Activated CD4-positive, alpha-beta memory T cell treated with anti-CD3 and anti-CD28 coated beads for 36 hours (primary cell): ENCODE data around the gene TTLL8. TPM values are rescaled to one million over a fixed set of nuclear protein-coding genes. Genes with fewer than 3 reads are reported as not detected.
"Not testable (repeated sequence)": the region's sequence is repeated elsewhere in the genome, so short reads cannot be mapped to it uniquely, and the experiment has no call there.

Source experiments
- CTCF ChIA-PET: fragments of 350-600 bp; sonication (Branson Sonifier 250); formaldehyde crosslinking; loops from one replicate; lab custom pipeline; 2021; ENCODE audit warnings: antibody characterized with exemption, inconsistent platforms; lab: Charles Lee
- POLR2A ChIA-PET: fragments of 350-600 bp; sonication (Branson Sonifier 250); formaldehyde crosslinking; loops from one replicate; lab custom pipeline; 2021; ENCODE audit warnings: antibody characterized with exemption; lab: Charles Lee
- DNase-seq: peaks from one replicate; pipeline ENCODE4 v3.0.0-alpha.2; 2020
- H3K27ac Mint-ChIP-seq: one replicate; pipeline ENCODE4 v1.8.0; 2021; ENCODE audit warnings: mixed read lengths
- H3K27me3 Mint-ChIP-seq: one replicate; pipeline ENCODE4 v1.8.0; 2021; ENCODE audit warnings: mixed read lengths
- H3K36me3 Mint-ChIP-seq: one replicate; pipeline ENCODE4 v1.8.0; 2021; ENCODE audit warnings: mixed read lengths
- H3K4me1 Mint-ChIP-seq: one replicate; pipeline ENCODE4 v1.8.0; 2021; ENCODE audit warnings: low read depth, mixed read lengths
- H3K4me3 Mint-ChIP-seq: one replicate; pipeline ENCODE4 v1.8.0; 2021; ENCODE audit warnings: mild to moderate bottlenecking, mixed read lengths
- H3K9me3 Mint-ChIP-seq: one replicate; pipeline ENCODE4 v1.8.0; 2021; ENCODE audit warnings: mixed read lengths
- intact Hi-C: fragments of 100-400 bp; cut with micrococcal nuclease; formaldehyde crosslinking; loops from one replicate; pipeline ENCODE4 v1.15.1; 2023
- total RNA-seq, 2 experiments: library from RNA; stranded (reverse); gene quantifications; one replicate each; pipeline ENCODE4 v1.2.3, GENCODE V29; 2021

The TTLL8 gene
- total RNA-seq, 2 experiments from 2014 or later, result not detected

DNA sequence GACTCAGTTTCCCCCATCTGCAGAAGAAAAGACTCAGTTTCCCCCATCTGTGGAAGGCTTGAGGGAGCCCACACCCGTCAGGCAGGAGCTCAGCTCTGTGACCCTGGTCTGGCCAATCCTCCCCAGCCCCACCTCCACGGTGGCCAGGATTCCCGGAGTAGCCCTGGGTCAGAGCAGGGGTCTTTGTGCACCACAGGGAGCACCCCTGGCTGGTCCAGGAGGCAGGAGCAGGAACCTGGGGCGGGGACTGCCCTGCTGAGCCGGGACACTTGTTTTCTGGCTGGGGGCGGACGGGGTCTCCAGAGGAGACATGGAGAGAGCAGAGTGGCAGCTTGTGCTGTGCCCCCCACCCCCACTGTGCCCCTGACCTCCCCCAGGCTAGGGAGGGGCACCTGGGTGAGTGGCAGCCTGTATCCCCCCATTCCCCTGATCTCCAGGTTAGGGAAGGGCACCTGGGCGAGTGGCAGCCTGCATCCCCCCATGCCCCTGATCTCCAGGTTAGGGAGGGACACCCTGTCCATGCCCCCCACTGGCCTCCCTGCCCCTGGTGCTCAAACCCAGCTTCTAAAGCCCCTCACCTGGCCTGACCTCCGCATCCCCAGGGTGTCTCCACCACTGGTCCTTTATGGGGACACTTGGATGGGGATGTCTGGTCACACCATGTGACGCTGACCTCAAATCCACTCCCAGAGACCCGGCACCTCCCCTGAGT lies 64.3 kb downstream of the TTLL8 start:
- DNase-seq, result no peak
- Mint-ChIP-seq H3K27me3 (peaks cover 6% of the 10 kb centered on the region), H3K4me1 (peaks cover 6% of the 10 kb centered on the region), H3K27ac (no peak overlapping the region), H3K4me3 (no peak overlapping the region), H3K9me3 (peaks cover 19% of the 10 kb centered on the region), H3K36me3 (peaks cover 6% of the 10 kb centered on the region)
- intact Hi-C loops, result loop anchor here (1.0 kb wide), 2 partner anchors 36 to 63 kb away; no protein-coding TSS in a partner anchor
- ChIA-PET POLR2A (interaction anchor here (0.7 to 1.2 kb wide), 3 partner anchors 11 to 63 kb away, joined by 3 read pairs; no protein-coding TSS in a partner anchor), CTCF (interaction anchor here (0.6 to 8.7 kb wide), 18 partner anchors 9 to 226 kb away, joined by 3 to 119 read pairs (median 6); partner anchors contain the start of gene IL17REL)

DNA sequence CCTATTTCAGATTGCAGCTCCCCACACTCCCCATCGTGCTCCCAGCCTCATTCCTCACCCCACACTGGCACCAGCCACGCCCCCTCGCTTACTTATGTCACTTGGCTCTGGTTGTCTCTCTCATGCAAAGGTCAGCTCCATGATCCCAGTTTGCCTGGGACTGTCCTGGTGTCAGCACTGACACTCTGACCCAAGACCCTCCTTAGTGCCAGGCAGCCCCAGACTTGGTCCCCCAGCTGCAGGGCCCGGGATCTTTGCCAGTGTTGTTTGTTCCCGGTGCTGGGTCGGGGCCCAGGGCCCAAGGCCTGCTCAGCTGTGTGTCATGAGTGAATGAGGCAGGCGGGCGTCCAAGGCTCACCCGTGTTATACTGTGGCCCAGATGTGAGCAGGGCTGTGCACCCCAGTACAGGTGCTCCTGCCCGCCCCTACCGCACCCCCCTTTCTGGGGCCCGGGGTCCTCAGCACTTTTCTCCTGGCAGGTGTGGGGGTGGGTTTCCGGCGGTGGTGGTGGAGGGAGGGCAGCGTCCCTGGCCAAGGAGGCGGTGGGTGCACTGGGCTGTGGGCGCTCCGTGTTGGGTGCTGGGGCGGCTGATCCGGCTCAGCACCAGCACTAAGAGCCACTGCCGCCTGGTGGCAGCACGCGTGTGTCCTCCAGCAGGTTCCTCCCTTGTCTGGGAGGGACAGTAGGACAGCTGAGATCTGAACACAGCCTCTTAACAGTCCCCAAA lies 65.0 kb downstream of the TTLL8 start:
- intact Hi-C loops, result loop anchor here (1.0 kb wide), 2 partner anchors 37 to 62 kb away; no protein-coding TSS in a partner anchor
- peak; percentile 83 for DNase-seq
- peaks cover 4% of the 10 kb centered on the region for H3K4me1 Mint-ChIP-seq
- H3K27me3 Mint-ChIP-seq, result no peaks in the 10 kb centered on the region
- ChIA-PET CTCF (interaction anchor here (0.6 to 8.7 kb wide), 21 partner anchors 9 to 226 kb away, joined by 3 to 119 read pairs (median 5); partner anchors contain the start of gene IL17REL), POLR2A (interaction anchor here (0.7 to 0.8 kb wide), 2 partner anchors 11 to 62 kb away, joined by 3 read pairs; no protein-coding TSS in a partner anchor)
- H3K36me3 Mint-ChIP-seq, result peaks cover 6% of the 10 kb centered on the region
- peak overlapping the region; percentile 6 for H3K27ac Mint-ChIP-seq
- no peak overlapping the region for H3K4me3 Mint-ChIP-seq
- H3K9me3 Mint-ChIP-seq, result peaks cover 19% of the 10 kb centered on the region

DNA sequence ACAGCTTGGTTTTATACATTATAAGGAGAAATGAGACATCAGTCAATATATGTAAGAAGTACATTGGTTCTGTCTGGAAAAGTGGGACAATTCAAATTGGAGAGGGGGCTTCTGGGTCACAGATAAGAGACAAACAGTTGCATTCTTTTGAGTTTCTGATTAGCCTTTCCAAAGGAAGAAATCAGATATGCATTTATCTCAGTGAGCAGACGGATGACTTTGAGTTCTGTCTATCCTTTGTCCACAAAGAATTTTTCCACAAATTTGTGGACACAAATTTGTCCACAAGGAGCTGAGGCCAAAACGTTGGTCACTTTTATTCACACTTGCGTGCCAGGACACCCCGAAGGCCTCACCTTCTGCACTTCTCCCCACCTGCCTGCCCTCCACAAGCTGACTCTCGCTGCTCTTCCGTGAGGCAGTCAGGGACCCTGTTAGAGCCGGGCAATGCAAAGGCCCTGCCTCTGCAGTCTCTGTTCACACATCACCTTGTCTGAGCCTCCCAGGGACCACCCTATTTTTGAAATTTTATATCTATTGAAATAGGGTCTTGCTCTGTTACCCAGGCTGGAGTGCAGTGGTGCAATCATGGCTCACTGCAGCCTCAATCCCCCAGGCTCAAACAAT lies 66.1 kb downstream of the TTLL8 start:
- Mint-ChIP-seq H3K9me3 (peaks cover 19% of the 10 kb centered on the region), H3K27ac (no peak overlapping the region), H3K36me3 (peaks cover 6% of the 10 kb centered on the region), H3K27me3 (no peaks in the 10 kb centered on the region), H3K4me3 (no peak overlapping the region), H3K4me1 (peaks cover 4% of the 10 kb centered on the region)
- DNase-seq, result no peak
- ChIA-PET POLR2A (no interaction called here), CTCF (interaction anchor here (0.7 to 8.7 kb wide), 9 partner anchors 10 to 61 kb away, joined by 3 to 119 read pairs (median 12); no protein-coding TSS in a partner anchor)
- intact Hi-C loops, result no loop called here

DNA sequence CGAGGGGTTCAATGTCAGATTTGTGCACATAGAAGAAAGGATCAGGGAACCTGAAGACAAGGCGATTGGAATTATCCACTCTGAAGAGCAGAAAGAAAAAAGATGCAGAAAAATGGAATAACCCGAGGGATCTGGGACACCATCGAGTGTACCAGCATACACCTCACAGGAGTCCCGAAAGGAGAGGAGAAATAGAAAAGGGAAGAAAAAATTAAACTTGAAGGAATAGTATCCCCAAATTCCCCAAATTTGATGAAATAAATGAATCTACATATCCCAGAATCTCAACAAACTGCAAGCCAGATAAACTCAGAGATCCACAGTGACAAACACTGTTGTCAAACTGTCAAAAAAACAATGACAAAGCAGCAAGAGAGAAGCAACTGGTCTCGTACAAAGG lies 66.9 kb downstream of the TTLL8 start:
- Mint-ChIP-seq H3K36me3 (peaks cover 6% of the 10 kb centered on the region), H3K4me1 (peaks cover 4% of the 10 kb centered on the region), H3K27me3 (no peaks in the 10 kb centered on the region), H3K27ac (no peak overlapping the region), H3K9me3 (peaks cover 28% of the 10 kb centered on the region), H3K4me3 (no peak overlapping the region)
- intact Hi-C loops, result no loop called here
- ChIA-PET POLR2A (no interaction called here), CTCF (interaction anchor here (0.6 to 8.7 kb wide), 5 partner anchors 11 to 164 kb away, joined by 3 to 119 read pairs (median 12); no protein-coding TSS in a partner anchor)
- no peak for DNase-seq

DNA sequence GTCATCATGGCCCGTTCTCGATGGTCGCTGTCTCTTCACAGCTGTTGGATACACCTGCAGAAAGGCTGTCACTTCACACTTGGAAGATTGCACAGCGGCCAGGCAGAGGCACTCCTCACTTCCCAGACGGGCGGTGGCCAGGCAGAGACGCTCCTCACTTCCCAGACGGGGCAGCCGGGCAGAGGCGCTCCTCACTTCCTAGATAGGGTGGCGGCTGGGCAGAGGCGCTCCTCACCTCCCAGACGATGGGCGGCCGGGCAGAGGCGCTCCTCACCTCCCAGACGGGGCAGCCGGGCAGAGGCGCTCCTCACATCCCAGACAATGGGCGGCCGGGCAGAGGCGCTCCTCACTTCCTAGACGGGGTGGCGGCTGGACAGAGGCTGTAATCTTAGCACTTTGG lies 68.3 kb downstream of the TTLL8 start:
- peaks cover 38% of the 10 kb centered on the region for H3K9me3 Mint-ChIP-seq
- H3K4me1 Mint-ChIP-seq, H3K27me3 Mint-ChIP-seq, H3K36me3 Mint-ChIP-seq, H3K4me3 Mint-ChIP-seq, POLR2A ChIA-PET, H3K27ac Mint-ChIP-seq, intact Hi-C loops, DNase-seq: not testable (repeated sequence)
- CTCF ChIA-PET, result interaction anchor here (1.3 to 8.7 kb wide), 2 partner anchors 41 to 59 kb away, joined by 8 to 119 read pairs; no protein-coding TSS in a partner anchor

DNA sequence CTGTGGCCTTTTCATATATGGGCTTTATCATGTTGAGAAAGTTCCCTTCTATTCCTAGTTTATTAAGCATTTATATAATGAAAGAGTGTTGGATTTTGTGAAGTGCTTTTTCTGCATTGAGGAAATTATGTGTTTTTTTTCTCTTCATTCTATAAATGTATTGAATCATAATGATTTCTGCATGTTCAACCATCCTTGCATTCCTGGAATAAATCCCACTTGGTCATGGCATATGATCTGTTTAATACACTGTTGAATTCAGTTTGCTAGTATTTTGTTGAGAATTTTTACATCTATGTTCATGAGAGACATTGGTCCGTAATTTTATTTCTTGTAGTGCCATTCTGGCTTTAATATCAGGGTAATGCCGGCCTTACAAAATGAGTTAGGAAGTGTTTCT lies 71.8 kb downstream of the TTLL8 start:
- H3K4me1 Mint-ChIP-seq, result peaks cover 8% of the 10 kb centered on the region
- no peak overlapping the region for H3K4me3 Mint-ChIP-seq
- ChIA-PET POLR2A (no interaction called here), CTCF (interaction anchor here (1.8 kb wide), 1 partner anchor 44 kb away, joined by 6 read pairs; no protein-coding TSS in a partner anchor)
- no peak for DNase-seq
- H3K9me3 Mint-ChIP-seq, result peaks cover 40% of the 10 kb centered on the region
- H3K27ac Mint-ChIP-seq, result no peak overlapping the region
- peaks cover 4% of the 10 kb centered on the region for H3K27me3 Mint-ChIP-seq
- intact Hi-C loops, result no loop called here
- peaks cover 9% of the 10 kb centered on the region for H3K36me3 Mint-ChIP-seq

DNA sequence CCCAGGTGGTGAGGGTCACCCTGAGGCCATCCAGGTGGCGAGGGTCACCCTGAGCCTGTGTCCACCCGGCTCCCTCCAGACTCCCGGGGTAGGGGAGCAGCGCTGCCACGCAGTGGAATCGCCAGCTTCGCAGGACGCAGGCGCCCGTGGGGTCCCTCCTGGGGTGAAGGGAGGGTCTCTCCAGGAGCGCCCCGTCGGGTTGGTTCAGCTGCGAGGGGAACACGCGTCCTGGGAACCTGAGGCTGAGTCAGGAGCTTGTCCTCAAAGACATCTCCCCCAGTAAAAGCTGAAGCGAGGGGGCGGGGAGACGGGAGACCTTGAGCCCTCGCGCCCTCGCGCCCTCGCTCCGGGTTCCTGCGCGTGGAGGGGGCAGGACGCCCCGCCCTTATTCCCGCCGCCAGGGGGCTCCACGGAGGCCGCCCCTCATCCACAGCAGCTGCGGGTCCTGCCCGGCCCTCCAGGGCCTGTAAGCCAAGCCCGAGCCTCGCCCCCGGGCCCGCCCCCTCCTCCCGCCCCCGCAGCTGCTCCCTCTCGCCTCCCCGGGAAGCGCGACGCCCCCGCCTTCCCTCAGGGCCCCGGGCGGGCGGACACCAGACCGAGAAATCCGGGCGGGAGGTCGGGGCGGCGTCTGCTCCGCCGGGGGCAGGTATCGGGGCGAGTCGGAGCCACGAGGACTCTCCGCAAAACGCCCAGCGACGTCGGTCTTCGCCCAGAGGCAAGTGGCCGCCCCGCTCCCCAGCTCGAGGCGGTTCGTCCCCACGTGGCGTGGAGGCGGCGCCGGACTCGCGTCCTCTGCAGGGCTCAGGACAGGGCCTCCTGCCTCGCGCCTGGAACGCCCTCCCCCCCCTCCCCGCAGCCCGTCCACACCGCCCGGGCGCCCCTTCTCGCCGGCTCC lies 74.7 kb downstream of the TTLL8 start:
- POLR2A ChIA-PET, result interaction anchor here (1.1 kb wide), 1 partner anchor 21 kb away, joined by 3 read pairs; no protein-coding TSS in a partner anchor
- intact Hi-C loops, result no loop called here

DNA sequence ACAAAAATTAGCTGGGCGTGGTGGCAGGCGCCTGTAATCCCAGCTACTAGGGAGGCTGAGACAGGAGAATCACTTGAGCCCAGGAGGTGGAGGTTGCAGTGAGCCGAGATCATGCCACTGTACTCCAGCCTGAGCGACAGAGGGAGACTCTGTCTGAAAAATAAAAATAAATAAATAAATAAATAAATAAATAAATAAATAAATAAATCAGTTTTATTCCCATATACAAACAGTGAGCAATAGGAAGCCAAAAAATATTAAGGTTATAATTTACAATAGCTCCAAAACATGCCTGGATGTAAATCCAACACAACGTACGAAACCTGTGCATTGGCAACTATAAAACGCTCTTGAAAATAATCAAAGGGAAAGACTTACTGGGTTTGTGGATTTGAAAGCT lies 76.3 kb downstream of the TTLL8 start:
- H3K4me1 Mint-ChIP-seq, result peaks cover 29% of the 10 kb centered on the region
- H3K27me3 Mint-ChIP-seq, H3K27ac Mint-ChIP-seq, intact Hi-C loops, DNase-seq, H3K4me3 Mint-ChIP-seq: not testable (repeated sequence)
- CTCF ChIA-PET, result interaction anchor here (0.7 to 3.2 kb wide), 3 partner anchors 11 to 49 kb away, joined by 3 to 19 read pairs (median 12); no protein-coding TSS in a partner anchor
- peaks cover 50% of the 10 kb centered on the region for H3K9me3 Mint-ChIP-seq
- POLR2A ChIA-PET, result interaction anchor here (1.1 to 1.3 kb wide), 2 partner anchors 11 to 48 kb away, joined by 3 read pairs; no protein-coding TSS in a partner anchor
- H3K36me3 Mint-ChIP-seq, result peaks cover 25% of the 10 kb centered on the region

More for the DNA sequence above, 74.7 kb downstream of the TTLL8 start:
- Mint-ChIP-seq H3K36me3 (peaks cover 20% of the 10 kb centered on the region), H3K4me1 (peaks cover 24% of the 10 kb centered on the region), H3K4me3 (no peak overlapping the region), H3K27ac (no peak overlapping the region), H3K9me3 (peaks cover 49% of the 10 kb centered on the region), H3K27me3 (peaks cover 4% of the 10 kb centered on the region)
- CTCF ChIA-PET, result interaction anchor here (0.6 to 3.2 kb wide), 7 partner anchors 9 to 207 kb away, joined by 3 to 19 read pairs (median 5); partner anchors contain the start of gene PIM3
- peak; percentile 48 for DNase-seq

DNA sequence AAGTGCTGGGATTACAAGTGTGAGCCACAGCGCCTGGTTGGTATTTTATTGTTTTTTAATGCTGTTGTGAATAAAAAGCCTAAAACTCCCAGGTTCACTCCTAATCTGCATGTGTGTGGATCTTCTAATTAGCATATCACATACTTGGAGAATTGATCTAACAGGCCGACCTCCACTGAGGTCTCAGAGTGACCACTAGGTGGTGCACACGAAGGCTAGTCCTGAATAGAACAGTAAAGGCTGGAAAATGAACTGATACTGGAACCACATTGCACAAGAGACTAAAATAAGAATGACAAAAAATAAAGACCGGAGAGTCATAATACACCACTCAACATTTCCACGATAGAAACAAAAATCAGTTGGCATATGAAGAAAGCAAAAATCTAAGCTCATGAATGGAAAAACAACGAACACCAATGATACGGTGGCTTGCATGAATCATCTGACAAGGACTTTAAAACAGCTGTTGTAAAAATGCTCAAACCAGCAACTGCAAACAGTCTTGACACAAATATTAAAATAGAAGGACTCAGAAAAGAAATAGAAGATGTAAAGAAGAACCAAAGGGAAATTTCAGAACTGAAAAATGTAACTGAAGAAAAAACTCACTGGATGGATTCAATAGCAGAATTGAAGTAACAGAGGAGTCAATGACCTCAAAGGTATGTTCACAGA lies 78.4 kb downstream of the TTLL8 start:
- Mint-ChIP-seq H3K4me3 (peak overlapping the region; percentile 42), H3K27me3 (peaks cover 4% of the 10 kb centered on the region), H3K36me3 (peaks cover 30% of the 10 kb centered on the region), H3K27ac (peak overlapping the region; percentile 83), H3K4me1 (peaks cover 44% of the 10 kb centered on the region), H3K9me3 (peaks cover 36% of the 10 kb centered on the region)
- ChIA-PET CTCF (interaction anchor here (0.7 to 5.3 kb wide), 16 partner anchors 9 to 213 kb away, joined by 3 to 53 read pairs (median 6); no protein-coding TSS in a partner anchor), POLR2A (interaction anchor here (0.6 to 1.0 kb wide), 3 partner anchors 18 to 109 kb away, joined by 3 to 6 read pairs (median 5); no protein-coding TSS in a partner anchor)
- DNase-seq, result peak; percentile 68
- intact Hi-C loops, result loop anchor here (2.0 kb wide), 1 partner anchor 51 kb away; no protein-coding TSS in a partner anchor

DNA sequence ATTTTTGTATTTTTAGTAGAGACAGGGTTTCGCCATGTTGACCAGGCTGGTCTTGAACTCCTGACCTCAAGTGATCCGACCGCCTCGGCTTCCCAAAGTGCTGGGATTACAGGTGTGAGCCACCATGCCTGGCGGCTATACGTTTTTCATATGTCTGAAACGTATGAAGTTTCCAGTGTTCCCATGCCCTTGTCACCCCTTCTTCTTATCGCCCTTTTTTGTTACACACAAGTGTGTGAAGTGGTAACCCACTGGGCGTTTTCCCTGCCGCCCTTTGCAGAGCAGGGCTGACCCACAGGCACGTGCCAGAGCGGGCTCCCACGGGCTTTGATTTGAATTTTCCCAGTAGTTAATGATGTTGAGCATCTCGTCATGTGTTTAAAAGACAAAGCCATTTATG lies 80.5 kb downstream of the TTLL8 start:
- Mint-ChIP-seq H3K9me3 (peaks cover 34% of the 10 kb centered on the region), H3K36me3 (peaks cover 26% of the 10 kb centered on the region), H3K27ac (no peak overlapping the region), H3K27me3 (peaks cover 2% of the 10 kb centered on the region), H3K4me3 (no peak overlapping the region), H3K4me1 (peaks cover 38% of the 10 kb centered on the region)
- ChIA-PET CTCF (interaction anchor here (0.9 to 5.3 kb wide), 3 partner anchors 16 to 53 kb away, joined by 3 to 53 read pairs (median 6); no protein-coding TSS in a partner anchor), POLR2A (no interaction called here)
- intact Hi-C loops, result loop anchor here (2.0 kb wide), 3 partner anchors 15 to 139 kb away; no protein-coding TSS in a partner anchor
- peak; percentile 8 for DNase-seq
